Ishikawa (cell line): ENCODE measurements around the gene CLTC.

ENCODE experiments used
- CREB1 ChIP-seq: IDR thresholded peaks from 2 replicates; pipeline ENCODE4 v1.6.1; 2012; ENCODE audit warnings: low read depth
- EGR1 ChIP-seq: IDR thresholded peaks from 2 replicates; pipeline ENCODE4 v1.6.1; 2012
- NFIC ChIP-seq: IDR thresholded peaks from 2 replicates; pipeline ENCODE4 v1.6.1; 2012
- RAD21 ChIP-seq: IDR thresholded peaks from 2 replicates; pipeline ENCODE4 v1.6.1; 2012; ENCODE audit warnings: low read depth
- TF ChIP-seq, protein P1 (sequence below): IDR thresholded peaks from 2 replicates; pipeline ENCODE4 v1.6.1; 2012

DNA sequence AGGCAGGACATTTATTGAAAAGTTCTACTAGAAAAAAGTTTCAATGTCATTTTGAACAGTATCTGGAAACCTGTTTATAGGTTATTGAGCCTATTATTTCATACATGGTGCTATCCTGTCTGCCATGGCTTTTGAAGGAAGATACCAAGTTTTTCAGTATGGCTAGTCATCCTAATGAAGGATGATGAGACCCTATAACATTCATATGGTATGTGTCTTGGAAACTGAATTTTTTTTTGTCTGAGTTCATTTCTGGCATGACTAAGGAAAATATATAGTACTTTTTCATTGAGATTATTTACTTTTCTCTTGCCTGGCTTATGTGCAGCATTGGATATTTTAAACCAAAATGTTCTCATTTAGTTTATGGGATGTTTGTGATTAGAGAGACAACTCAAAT, 30.2 kb downstream of the CLTC start:
- TF ChIP-seq, protein P1, sequence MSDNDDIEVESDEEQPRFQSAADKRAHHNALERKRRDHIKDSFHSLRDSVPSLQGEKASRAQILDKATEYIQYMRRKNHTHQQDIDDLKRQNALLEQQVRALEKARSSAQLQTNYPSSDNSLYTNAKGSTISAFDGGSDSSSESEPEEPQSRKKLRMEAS = no peak
- TF ChIP-seq RAD21 = no peak
- TF ChIP-seq CREB1 = no peak
- TF ChIP-seq NFIC = no peak
- TF ChIP-seq EGR1 = no peak
